Activated CD4-positive, alpha-beta T cell treated with anti-CD3 and anti-CD28 coated beads, Interleukin-10, Interleukin-2, amounts not matched to agents 100 ng/mL and 50 ng/mL, durations not matched to agents 16 hours and 8 hours (primary cell): ENCODE data around the gene RAB27A.
"Not testable (repeated sequence)": the region's sequence is repeated elsewhere in the genome, so short reads cannot be mapped to it uniquely, and the experiment has no call there.

Source experiments
- DNase-seq: peaks from one replicate; pipeline ENCODE4 v3.0.0-alpha.2; 2020

Gene RAB27A

DNA sequence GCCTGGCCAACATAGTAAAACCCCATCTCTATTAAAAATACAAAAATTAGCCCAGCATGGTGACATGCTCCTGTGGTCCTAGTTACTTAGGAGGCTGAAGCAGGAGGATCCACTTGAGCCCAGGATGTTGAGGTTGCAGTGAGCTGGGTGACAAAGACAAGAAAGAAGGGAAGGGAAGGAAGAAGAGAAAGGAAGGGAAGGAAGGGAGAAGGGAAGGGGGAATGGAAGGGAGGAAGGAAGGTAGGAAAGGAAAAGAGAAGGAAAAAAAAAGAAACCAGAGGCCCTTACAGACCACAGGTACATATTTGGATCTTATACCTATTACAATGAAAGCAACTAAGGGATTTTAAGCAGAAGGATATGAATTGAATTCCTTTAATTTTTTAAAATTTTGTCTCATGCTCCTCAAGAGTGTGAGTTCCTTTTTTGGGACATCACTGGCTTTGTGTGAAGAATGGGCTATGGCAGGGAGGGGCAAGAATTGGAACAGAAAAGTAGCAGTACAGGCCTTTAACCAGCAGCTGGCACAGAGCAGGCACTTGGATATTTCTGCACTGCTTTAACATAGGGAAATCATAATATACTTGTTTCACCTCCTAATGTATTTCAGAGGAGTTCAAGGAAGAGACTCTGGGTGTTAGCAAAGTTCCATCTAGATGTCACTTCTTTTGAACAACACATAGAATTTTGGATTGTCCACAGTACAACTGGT, 7.9 kb downstream of the RAB27A start:
- no peak for DNase-seq

DNA sequence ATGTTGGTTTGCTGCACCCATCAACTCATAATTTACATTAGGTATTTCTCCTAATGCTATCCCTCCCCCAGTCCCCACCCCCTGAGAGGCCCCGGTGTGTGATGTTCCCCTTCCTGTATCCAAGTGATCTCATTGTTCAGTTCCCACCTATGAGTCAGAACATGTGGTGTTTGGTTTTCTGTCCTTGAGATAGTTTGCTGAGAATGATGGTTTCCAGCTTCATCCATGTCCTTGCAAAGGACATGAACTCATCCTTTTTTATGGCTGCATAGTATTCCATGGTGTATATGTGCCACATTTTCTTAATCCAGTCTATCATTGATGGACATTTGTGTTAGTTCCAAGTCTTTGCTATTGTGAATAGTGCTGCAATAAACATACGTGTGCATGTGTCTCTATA, 9.0 kb downstream of the RAB27A start:
- DNase-seq: peak; percentile 70

DNA sequence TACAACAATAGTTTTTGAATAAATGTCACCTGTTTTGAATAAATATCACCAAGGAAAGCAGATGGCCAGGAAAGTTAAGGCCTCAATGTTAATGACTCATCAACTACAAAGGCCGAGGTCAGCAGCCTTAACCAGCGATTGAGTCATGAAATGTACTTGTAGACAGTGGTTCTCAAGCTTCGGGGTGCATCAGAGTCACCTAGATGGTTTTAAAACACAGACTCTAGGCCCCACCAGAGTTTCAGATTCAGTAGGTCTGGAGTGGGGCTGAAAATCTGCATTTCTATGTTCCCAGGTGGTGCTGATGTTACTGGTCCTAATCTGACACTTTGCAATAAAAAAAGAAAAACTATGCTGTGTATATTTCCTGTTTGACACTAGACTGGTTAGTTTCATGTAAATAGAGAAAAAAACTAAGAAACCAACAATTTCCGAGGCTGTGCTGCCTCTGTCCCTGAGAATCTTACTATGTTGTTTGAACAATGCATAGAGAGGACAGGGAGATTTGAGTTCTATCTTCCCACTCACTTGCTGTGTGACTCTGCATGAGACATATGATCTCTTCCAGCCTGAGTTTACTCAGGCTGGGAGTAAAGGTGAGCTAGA, 9.8 kb downstream of the RAB27A start:
- DNase-seq: peak; percentile 93

DNA sequence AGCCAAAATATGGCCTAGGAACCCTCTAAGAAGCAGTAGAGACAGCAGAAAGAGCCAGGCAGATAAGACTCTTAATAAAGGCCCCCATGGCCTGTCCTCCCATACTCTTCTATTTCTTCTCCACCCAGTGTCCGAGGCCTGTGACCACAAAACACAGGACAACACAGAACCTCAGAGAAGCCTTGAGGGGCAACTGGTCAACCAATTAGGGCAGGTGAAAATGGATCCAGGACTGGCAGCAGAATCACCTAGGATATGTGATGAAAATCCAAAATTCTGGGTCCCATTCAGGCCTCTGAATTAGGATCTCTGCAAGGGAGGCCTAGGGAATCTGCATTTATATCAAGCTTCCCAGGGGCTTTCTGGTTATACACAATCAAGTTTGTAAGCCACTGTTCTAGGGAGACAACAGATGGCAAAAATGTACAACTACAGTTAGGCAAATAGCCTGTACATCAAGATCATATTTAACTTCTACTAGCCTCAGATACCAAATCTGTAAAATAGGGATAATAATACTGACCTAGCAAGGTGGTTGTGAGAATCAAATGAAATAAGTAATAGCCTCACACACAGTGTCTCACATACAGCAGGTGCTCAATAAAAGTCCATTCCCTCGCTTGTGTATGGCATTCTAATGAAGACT, 10.4 kb downstream of the RAB27A start:
- DNase-seq: no peak

DNA sequence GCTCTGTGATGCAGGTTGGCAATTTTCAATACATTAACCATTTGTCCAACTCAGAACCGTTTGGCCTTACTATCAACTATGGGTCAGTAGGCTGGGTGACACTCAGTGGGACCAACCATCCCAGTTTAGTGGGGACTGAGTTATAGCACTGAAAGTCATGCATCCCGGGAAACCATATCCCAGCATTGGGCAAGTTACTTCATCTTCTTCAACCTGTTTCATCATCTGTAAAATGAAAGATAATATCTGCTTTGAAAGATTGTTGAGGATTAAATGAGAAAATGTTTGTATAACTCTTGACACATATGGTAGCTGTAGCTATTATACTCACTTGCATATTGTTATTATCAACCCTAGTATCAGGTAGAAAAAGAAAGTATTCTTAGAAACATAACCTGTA, 11.9 kb downstream of the RAB27A start:
- no peak for DNase-seq

DNA sequence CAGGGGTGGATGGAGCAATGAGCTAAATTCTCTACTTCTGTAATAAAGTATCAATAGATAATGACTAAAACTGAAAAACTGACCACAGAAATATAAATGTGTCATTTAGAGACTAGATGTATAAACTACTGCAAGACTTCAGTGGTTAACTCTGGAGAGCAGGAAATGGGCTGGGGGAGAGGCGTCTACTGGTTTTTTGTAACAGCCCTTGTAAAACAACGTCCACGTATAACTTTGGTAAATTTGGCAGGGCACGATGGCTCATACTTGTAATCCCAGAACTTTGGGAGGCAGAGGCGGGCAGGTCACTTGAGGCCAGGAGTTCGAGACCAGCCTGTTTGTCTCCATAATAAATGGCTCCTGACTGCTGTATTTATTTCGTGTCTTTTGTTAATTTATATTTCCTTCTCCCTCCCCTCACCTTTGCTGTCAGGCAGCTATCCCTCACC, 12.5 kb downstream of the RAB27A start:
- DNase-seq: peak; percentile 95

DNA sequence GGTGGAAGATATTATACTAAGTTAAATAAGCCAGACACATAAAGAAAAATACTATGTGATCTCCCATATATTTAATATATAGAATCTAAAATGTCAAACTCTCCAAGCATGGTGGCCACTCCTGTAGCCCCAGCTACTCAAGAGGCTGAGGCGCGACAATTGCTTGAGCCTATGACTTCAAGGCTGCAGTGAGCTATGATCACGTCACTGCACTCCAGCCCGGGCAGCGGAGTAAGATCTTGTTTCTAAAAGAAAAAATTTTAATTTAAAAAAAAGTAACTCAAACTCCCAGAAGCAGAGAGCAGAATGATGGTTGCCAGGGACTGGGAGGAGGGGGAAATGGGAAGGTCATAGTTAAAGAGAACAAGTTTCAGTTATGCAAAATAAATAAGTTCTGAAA, 13.3 kb downstream of the RAB27A start:
- DNase-seq: no peak

DNA sequence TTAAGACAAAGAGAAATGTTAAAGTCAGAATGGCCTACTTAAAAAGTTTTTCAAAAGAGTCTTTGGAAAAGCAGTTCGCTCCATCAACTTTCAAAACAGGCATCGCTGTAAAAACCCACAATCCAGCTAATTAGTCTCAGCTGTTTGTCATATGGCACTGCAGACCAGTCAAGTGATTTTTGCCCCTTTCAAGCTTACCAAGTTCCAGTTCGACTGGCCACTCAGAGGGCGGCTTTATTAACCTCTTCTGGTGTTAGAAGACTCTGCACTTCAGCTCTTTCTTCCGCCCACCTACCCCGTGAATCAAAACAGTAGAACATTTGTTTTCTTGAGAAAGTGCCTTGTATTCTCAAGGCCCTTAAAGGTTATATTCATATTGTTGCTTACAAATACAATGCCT, 19.3 kb downstream of the RAB27A start:
- DNase-seq: no peak

DNA sequence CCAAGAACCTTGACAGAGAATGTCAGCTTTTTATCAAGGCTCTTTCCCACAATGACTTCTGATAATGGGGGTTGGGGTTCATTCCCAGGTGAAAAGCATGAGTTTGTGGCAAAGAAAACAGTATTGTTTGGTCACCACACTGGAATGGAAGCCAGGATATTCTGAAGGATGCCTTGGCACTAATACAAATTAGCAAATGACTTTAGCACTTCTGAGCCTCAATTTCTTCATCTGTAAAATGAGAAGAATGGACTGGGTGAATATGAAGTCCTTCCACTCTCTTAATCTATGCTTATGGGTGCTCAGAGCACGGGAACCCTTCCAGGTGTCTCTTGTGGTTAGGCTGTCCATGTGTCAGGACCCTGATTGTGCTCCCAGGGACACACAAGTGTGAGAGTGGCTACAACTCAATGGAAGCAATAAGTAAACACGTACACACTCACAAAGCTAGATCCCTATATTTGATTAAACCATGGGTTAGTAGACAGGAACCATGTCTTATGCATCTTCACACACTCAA, 21.4 kb downstream of the RAB27A start:
- no peak for DNase-seq

DNA sequence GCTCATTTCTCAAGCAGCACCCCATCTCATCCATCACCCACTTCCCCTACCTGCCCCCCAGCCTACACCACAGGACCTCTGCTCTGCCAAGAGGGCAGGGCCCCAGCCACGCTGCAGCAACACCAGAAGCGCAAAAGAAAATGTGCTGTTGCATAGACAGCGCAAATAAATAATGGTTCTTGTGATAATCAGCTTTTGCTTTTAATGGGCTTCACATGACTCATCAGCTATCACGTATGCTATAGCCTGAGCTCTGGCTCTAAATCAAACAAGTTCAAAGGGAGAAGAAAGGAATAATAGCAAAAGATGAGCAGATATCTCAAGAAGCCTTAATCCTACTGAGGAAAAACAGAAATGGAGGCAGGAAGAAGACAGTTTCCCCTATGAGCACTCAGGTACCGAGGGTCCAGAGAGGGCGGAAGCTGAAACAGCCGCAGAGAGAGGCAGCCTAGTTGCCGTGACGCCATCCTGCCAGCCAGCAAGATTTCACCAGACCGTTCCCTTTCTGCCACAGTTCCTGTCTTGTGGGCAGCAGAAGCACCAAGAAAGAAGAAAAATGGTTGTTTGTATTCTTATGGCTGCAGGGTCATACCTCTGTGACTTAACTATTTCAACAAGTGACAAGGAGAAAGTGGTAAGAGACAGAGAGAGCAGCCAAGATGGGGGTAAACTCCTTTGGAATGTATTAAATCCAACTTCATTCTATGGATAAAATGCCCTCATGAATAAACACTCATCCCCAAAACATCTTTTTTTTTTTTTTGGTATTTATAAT, 22.0 kb downstream of the RAB27A start:
- peak; percentile 85 for DNase-seq

DNA sequence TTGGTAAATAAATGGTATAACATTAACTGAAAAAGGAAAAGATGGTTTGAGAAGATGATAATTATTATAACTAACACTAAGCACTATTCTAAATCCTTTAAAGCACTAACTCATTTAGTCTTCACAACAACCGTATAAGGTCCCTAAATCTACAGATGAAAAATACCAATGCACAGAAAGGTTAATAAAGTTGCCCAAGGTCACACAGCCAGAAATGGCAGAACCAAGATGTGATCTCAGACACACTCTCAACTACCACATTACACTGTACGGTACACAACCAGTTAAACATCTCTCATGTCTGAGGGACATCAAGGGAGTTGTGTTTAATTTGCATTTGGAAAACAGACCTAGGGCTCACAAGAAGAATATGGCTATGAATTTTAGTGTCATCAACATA, 23.1 kb downstream of the RAB27A start:
- no peak for DNase-seq

DNA sequence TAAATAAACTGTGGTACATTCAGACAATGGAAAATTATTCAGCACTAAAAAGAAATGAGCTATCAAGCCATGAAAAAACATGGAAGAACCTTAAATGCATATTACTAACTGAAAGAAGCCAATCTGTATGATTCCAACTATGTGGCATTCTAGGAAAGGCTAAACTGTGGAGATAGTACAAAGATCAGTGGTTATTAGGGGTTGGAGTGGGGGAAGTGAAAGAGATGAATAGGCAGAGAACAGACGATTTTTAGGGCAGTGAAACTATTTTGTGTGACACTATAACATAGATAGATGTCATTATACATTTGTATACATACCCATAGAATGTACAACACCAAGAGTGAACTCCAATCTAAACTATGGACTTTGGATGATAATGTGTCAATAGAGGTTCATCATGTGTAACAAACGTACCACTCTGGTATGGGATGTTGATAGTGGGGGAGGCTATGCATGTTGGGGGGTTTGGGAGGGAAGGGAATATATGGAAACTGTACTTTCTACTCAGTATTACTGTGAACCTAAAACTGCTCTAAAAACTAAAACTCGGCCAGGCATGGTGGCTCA, 29.0 kb downstream of the RAB27A start:
- no peak for DNase-seq

DNA sequence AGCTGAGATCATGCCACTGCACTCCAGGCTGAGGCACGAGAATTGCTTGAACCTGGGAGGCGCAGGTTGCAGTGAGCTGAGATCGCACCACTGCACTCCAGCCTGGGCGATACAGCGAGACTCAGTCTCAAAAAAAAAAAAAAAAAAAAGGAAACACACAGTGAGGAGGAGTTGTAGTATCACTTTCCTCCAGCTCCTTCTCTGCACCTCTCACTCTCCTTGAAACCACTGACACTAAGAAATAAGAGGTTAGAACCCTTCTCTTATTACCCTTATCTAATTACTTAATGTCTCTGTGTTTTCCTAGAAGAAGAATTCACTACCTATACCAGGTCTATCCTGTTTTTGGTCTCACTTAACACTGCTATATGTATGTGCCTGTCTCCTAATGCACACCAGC, 31.7 kb downstream of the RAB27A start:
- DNase-seq: no peak

DNA sequence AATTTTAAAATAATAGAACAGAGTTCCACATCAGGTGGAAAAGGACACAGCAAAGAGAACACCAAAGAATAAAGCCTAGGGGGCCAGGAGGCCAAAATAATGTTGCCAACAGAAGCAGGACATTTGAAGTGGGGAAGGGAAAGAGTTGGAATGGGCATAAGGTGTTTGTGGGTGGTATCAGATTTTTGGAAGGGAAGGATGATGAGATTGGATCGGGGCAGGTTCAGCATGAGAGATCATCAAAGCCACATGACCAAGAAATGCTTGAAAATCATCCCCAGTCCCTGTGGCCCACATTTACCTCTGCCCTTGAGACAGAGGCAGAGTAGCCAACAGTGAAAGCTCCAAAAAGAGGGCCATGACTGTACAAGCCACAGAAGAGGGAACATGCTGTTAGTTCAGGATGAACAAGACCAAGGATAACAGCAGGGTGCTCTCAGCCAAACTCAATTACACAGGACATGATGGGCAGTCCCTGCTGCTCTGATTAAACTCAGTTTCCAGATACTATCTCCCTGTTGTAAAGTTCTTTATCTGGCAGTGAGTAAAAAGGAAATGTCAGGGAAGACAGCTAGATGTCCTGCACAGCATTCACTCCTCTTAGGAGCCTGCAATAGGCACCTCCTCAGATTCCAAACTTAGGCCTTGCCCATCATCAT, 32.5 kb downstream of the RAB27A start:
- no peak for DNase-seq

DNA sequence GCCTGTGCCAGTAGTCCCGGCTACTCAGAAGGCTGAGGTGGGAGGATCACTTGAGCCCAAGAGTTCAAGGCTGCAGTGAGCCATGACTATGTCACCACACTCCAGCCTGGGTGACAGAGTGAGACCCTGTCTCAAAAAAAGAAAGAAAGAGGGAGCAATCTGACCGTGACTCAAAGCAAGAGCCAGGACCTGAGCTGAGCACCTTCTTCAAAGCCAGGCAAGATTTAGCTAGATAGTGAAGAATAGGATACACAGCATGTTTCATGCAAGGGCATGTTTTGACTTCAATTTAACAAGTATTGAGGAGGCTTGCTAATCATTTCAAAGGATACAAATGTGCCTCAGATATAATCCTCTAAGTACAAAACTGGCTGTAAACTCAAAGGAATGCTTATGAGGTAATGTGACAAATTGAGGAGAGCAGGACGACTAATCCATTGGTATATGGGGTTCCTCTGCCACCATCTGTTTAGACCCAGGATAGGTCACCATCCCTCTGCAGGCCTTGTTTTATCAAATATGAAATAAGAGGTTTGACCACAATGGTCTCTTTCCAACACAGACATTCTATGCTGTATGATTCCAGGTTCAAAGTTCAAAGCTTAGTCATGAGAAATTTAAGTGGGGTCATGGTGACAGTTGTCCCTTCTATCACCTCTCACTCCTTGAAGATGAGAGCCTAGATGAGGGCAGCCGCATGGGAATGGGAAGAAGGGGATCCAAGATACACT, 33.2 kb downstream of the RAB27A start:
- peak; percentile 53 for DNase-seq

DNA sequence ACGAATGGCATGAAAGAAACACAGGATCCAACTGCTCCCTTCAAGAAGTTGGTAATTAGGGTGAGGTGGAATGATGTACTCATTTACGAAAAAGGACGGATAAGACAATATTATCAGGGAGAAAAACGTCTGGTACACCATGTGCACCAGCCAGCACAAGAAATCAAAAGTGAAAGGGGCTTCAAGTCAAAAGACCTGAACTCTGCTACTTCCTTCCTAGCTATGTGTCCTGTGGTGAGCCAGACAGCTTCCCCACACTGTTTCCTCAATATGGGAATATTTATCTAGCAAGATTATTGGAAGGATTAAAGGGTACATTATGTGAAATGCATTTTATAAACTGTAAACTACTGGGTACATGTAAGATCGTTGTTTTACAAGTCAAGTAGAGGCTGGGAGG, 33.9 kb downstream of the RAB27A start:
- DNase-seq: no peak

DNA sequence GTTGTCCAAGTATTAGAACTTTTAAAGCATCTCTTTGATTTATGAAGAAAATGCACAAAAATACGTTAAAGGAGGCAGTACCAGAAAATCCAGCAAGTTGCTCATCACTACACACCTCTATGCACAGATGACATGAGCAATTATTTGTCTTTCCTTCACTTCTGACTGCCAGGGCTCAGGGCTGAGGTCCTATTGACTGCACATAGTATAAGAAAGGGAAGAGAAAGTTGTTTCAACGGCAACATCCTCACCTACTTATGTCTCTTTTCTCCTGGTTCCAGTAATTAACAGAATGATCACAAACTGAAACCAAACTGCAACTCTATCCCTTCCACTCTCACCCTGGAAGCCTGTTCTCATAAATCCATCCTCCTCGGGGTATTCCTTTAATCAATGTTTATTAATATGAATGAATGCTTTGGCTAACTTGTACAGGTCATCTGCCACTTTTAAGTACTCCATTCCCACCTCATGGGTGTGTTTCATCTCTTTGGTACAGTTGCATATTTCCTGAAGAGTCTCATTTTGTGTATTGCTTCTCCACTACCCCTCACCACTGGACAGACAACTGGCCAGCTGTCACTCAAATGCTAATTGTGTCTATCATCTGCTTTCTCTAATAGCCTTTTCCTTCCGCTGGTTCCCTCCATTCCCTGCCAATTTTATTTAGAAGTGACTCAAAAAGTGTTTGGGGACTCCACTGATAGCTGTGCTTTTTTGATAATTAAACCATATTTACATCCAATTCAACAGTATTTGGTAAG, 34.5 kb downstream of the RAB27A start:
- no peak for DNase-seq

DNA sequence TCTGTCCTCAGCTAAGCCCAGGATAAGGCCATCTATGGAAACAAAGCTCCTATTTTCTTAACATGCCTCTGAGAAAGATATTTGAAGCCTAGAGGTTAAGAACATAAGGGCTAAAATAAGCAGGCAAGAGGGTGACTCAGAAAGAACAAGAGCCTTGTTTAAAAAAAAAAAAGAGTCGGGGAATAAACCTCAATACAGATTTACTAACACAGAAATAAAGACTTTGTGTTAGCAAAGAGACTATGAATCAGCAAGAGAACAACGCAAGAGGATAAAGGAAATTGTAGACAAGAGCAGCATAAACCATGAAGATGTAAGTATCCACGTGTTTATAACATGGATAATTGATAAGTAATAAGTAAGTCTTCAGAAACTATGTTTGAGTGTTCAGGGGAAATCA, 36.0 kb downstream of the RAB27A start:
- DNase-seq: no peak

DNA sequence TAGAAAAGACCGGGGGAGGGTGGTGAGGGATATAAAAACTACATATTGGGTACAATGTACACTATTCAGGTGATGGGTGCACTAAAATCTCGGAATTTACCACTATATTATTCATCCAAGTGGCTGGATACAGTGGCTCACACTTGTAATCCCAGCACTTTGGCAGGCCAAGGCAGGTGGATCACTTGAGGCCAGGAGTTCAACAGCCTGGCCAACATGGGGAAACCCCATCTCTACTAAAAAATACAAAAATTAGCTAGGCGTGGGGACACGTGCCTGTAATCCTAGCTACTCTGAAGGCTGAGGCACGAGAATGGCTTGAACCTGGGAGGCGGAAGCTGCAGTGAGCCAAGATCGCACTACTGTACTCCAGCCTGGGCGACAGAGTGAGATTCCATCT, 37.4 kb downstream of the RAB27A start:
- not testable (repeated sequence) for DNase-seq

DNA sequence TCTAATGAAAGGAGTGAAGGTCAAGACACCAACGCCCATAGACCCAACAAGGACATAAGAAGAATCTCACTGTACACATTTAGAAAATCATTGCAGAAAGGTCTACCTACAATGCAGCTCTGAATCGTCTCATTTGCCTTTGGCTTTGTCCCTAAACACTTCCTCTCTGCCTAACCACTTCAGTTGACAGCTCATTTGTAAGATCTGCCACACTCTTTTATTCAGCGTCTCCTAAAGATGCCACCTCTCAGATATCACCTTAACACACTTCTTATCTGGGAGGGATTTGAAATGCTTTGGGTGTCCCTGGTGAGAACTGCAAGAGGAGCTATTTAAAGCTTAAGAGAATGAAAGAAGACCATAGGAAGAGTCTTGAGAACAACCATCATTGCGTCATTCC, 38.7 kb downstream of the RAB27A start:
- DNase-seq: no peak

DNA sequence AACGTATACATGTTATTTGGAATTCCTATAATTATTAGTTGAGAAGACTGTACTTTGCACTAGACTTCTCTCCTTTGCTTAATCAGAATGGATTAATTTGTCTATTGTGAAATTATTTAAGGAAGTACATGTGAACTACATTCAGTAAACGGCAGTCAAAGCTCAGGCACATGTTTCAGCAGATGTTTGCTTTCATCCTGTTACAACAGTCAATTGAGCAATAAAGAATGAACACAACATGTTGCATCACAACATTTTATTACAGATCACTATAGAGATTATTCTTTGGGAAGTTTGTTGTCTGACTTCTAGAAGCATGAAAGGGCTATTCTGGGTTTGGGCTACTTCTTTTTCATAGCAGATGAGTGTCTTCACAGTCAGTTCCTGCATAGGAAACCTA, 39.2 kb downstream of the RAB27A start:
- DNase-seq: no peak
